ENCODE data around the gene NRAS. TPM values are rescaled to one million over a fixed set of nuclear protein-coding genes. Genes with fewer than 3 reads are reported as not detected.

The NRAS gene
- total RNA-seq, 4 donors from 2014 or later: 13.3 to 26.0 (median 20.5) TPM

DNA sequence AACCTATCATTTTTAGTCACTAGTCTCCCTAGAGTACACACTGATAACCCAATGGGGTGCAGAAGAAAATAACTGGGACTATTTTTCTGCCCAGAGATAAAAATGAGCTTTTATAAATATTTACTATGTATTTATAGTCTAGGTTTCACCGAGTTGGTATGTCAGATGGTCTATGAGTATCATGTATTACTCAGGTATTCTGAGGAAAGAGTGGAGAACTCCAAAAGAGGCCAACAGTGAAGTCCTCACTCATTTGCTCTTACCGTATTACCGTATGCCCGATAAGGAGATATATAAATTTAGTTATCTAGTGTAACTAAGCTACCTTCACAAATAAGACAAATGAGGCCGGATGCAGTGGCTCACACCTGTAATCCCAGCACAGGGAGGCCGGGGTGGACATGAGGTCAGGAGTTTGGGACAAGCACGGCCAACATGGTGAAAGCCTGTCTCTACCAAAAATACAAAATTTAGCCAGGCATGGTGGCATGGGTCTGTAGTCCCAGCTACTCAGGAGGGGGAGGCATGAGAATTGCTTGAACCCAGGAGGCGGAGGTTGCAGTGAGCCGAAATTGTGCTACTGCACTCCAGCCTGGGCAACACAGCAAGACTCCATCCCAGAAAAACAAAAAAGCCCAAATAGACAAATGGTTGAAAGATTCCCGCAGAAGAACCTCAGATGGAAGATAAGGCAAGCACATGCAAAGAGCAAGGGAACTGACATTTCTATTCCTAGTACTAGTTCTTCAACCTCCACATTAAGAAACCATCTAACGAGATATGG is 25.6 kb upstream of the NRAS start:
- WGBS, 2 donors (ENCODE audit: low coverage in 1 of 2): 88 to 91% methylated on average over 6 to 11 of the region's 11 CpGs
- Histone ChIP-seq H3K9me3 (no peaks in the 10 kb centered on the region), H3K4me3 (no peak overlapping the region), H3K36me3 (peaks cover 11 to 58% of the 10 kb centered on the region in 2 donors), H3K4me1 (peaks cover 0 to 64% (median 3%) of the 10 kb centered on the region in 3 donors), H3K27me3 (no peaks in the 10 kb centered on the region), H3K27ac (no peak overlapping the region)
- TF ChIP-seq EP300 (IDR thresholded peaks at IDR 0.05) (no peak), POLR2A (IDR thresholded peaks at IDR 0.05) (no peak), POLR2AphosphoS5 (IDR thresholded peaks at IDR 0.05) (no peak)
- TF ChIP-seq, protein P1, sequence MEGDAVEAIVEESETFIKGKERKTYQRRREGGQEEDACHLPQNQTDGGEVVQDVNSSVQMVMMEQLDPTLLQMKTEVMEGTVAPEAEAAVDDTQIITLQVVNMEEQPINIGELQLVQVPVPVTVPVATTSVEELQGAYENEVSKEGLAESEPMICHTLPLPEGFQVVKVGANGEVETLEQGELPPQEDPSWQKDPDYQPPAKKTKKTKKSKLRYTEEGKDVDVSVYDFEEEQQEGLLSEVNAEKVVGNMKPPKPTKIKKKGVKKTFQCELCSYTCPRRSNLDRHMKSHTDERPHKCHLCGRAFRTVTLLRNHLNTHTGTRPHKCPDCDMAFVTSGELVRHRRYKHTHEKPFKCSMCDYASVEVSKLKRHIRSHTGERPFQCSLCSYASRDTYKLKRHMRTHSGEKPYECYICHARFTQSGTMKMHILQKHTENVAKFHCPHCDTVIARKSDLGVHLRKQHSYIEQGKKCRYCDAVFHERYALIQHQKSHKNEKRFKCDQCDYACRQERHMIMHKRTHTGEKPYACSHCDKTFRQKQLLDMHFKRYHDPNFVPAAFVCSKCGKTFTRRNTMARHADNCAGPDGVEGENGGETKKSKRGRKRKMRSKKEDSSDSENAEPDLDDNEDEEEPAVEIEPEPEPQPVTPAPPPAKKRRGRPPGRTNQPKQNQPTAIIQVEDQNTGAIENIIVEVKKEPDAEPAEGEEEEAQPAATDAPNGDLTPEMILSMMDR (IDR thresholded peaks at IDR 0.05): no peak
- ATAC-seq: no peak

DNA sequence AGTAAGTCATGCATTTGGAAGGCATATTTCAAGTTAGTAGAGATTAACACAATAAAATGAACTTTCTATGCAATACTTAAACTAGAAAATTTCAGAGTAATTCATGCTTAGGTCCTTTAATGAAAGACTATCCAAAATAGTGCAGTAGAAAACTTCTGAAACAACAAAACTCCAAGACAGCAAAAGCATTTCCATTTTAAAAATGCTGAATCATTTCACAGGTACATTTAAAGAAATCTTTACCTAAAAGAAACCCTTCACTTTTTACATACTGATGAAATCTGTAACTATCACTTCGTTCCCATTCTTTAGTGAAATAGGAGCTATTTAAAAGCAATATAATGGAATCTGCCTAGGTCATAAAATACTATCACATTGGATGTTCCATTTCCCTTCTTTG is 23.8 kb upstream of the NRAS start:
- Histone ChIP-seq H3K36me3 (peaks cover 22 to 72% of the 10 kb centered on the region in 2 donors), H3K9me3 (no peaks in the 10 kb centered on the region), H3K27me3 (no peaks in the 10 kb centered on the region), H3K27ac (no peak overlapping the region), H3K4me3 (no peak overlapping the region), H3K4me1 (peaks cover 0 to 48% (median 3%) of the 10 kb centered on the region in 3 donors)
- 87 to 100% methylated on average over 1 of the region's 1 CpG for WGBS, 2 donors (ENCODE audit: low coverage in 1 of 2)
- ATAC-seq: no peak
- TF ChIP-seq POLR2A (IDR thresholded peaks at IDR 0.05): no peak
- no peak for TF ChIP-seq EP300 (IDR thresholded peaks at IDR 0.05)
- no peak for TF ChIP-seq POLR2AphosphoS5 (IDR thresholded peaks at IDR 0.05)
- TF ChIP-seq, protein P1 (IDR thresholded peaks at IDR 0.05): no peak

DNA sequence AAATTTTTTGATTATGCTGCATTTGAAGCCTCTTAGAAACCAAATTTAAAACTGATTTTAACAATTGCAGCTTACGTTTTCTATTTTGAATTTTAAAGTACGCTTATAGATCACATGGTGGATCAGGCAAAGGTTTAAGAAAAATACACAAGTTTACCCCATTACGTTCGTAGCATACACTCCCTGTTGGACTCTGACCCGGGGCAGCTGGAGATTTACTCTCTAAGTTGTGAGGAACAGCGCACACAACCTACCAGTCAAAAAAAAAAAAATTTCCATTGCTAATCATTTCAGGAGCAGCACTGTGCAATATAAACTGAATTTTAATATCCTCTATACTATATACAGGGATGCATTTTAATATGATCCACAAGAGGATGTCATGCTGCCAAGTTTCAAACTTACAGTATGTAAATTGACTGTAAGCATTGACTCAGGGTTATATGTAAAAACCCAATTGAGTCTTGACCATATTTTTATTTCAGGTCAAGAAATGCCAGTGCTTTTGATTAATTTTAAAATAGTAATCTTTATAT is 20.8 kb upstream of the NRAS start:
- Histone ChIP-seq H3K4me3 (no peak overlapping the region), H3K27me3 (no peaks in the 10 kb centered on the region), H3K36me3 (peaks cover 42 to 88% of the 10 kb centered on the region in 2 donors), H3K9me3 (no peaks in the 10 kb centered on the region), H3K27ac (no peak overlapping the region), H3K4me1 (peaks cover 0 to 20% (median 0%) of the 10 kb centered on the region in 3 donors)
- ATAC-seq: no peak
- TF ChIP-seq EP300 (IDR thresholded peaks at IDR 0.05): no peak
- TF ChIP-seq, protein P1 (IDR thresholded peaks at IDR 0.05): no peak
- no peak for TF ChIP-seq POLR2AphosphoS5 (IDR thresholded peaks at IDR 0.05)
- no peak for TF ChIP-seq POLR2A (IDR thresholded peaks at IDR 0.05)
- WGBS, 2 donors (ENCODE audit: low coverage in 1 of 2): 64 to 82% methylated on average over 2 to 6 of the region's 6 CpGs

DNA sequence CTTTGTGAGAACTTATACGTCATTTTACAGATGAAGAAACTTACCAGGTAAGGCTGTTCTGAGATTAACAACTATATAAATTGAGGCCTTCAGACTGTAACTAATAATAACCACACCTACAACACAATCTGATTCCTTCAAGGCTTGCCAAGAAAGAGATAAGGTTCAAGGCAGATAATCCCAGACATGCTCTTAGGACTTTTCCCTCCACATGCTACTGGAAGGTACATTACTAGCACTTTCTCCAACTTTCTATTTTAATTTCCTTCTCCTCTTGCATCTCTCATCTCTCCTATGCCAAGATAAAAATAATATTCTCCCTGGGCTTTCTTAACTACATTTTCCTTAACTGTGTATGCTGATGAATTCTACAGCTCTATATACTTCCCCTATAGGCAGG is 18.9 kb upstream of the NRAS start:
- Histone ChIP-seq H3K4me3 (no peak overlapping the region), H3K4me1 (peaks cover 0 to 17% (median 0%) of the 10 kb centered on the region in 3 donors), H3K27me3 (no peaks in the 10 kb centered on the region), H3K27ac (no peak overlapping the region), H3K36me3 (peaks cover 50 to 95% of the 10 kb centered on the region in 2 donors), H3K9me3 (no peaks in the 10 kb centered on the region)
- 71 to 86% methylated on average over 1 of the region's 1 CpG for WGBS, 2 donors (ENCODE audit: low coverage in 1 of 2)
- no peak for TF ChIP-seq POLR2A (IDR thresholded peaks at IDR 0.05)
- TF ChIP-seq, protein P1 (IDR thresholded peaks at IDR 0.05): no peak
- no peak for TF ChIP-seq POLR2AphosphoS5 (IDR thresholded peaks at IDR 0.05)
- no peak for TF ChIP-seq EP300 (IDR thresholded peaks at IDR 0.05)
- ATAC-seq: no peak

DNA sequence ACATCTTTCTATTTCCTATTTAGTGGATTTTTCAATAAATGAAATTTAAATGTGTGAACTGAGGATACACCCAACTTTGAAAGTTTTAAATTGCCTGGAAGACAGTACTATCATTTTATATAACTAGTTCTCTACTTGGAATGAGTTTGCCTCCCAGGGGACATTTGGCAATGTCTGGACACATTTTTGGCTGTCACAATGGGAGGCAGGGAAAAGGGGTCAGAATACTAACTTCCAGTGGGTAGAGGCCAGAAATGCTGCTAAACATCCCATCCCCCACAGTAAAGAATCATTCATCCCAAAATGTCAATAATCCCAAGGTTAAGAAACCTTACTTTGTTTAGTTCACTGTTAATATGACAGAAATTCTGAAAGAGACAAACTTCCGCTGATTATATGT is 13.2 kb upstream of the NRAS start:
- no peaks in the 10 kb centered on the region for H3K27me3 ChIP-seq
- TF ChIP-seq POLR2AphosphoS5 (IDR thresholded peaks at IDR 0.05): no peak
- TF ChIP-seq EP300 (IDR thresholded peaks at IDR 0.05): no peak
- TF ChIP-seq POLR2A (IDR thresholded peaks at IDR 0.05): no peak
- TF ChIP-seq, protein P1 (IDR thresholded peaks at IDR 0.05): no peak
- ATAC-seq: no peak
- H3K27ac ChIP-seq: no peak overlapping the region
- H3K9me3 ChIP-seq: no peaks in the 10 kb centered on the region
- H3K4me1 ChIP-seq: peaks cover 0 to 26% (median 0%) of the 10 kb centered on the region in 3 donors
- WGBS, 2 donors (ENCODE audit: low coverage in 1 of 2): 93 to 100% methylated on average over 1 of the region's 1 CpG
- peaks cover 33 to 100% of the 10 kb centered on the region in 2 donors for H3K36me3 ChIP-seq
- no peak overlapping the region for H3K4me3 ChIP-seq

Data from gastroesophageal sphincter (tissue), 4 donors.